Nucleus accumbens (tissue), 56 donors: Measurements from ENCODE around the gene PELO.

Experiments used
- DNase-seq, 56 donors: peaks; one replicate each; lab custom pipeline; 2025; lab: John Stamatoyannopoulos, UW

The PELO gene

DNA sequence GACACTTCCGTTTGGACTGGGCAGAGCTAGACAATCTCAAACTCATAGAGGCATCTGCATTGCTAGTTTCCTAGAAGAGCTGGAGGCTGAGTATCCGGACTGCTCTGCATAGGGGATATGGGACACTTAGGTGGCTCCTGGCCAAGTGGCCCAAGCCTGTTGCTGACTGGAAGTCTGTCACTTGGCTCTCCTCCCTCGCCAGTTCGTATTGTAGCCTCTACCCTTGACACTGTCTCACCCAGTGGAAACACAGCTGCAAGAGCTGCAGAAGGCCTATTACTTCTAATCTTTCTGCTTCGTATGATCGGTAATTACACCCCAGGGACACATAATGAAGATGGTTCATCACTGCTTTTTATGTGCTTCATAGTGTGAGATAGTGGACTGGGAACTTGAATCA is 34.7 kb downstream of the PELO start:
- peak in 4 of 56 donors; percentile 2 to 36 (median 6) for DNase-seq

GRCh38 chr5:52824827-52825226 is 37.1 kb downstream of the PELO start:
- no peak for DNase-seq

GRCh38 chr5:52825826-52826225 is 38.1 kb downstream of the PELO start:
- no peak for DNase-seq

DNA sequence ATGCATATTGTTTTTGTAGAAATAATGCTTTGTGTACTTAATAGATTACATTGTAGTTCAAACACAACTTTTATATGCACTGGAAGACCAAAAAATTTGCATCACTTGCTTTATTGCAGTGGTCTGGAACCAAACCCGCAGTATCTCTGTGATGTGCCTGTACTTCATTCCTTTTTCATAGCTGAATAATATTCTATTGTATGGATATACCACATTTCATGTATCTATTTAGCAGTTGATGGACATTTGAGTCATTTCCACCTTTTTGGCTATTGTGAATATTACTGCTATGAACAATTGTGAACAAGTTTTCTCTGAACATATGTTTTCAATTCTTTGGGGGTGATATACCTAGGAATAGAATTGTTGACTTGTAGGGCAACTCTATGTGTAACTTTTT is 40.1 kb downstream of the PELO start:
- DNase-seq = no peak

- DNase-seq = no peak
These were observed 41.9 kb downstream of the PELO start for GRCh38 chr5:52829664-52830063.

DNA sequence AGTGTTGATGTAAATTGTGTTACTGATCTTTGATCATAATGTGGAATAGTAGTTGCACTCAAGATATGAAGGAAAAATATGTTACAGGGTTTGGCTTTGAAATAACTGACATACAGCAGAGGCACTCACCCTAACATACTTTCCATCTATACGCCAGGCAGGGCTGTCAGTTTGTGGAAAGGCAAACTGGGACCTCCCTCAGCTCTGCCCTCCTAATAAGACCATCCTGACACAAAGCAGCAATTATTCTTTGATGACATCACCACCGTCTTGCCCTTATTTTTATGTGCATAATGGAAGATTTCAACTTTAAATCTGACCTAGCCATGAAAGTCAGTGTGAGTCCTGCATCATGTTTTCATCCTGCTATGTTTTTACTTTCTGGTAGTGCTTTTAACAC is 42.9 kb downstream of the PELO start:
- no peak for DNase-seq

GRCh38 chr5:52831786-52832511 is 44.2 kb downstream of the PELO start:
- no peak for DNase-seq

GRCh38 chr5:52834320-52834719 is 46.6 kb downstream of the PELO start:
- no peak for DNase-seq

DNA sequence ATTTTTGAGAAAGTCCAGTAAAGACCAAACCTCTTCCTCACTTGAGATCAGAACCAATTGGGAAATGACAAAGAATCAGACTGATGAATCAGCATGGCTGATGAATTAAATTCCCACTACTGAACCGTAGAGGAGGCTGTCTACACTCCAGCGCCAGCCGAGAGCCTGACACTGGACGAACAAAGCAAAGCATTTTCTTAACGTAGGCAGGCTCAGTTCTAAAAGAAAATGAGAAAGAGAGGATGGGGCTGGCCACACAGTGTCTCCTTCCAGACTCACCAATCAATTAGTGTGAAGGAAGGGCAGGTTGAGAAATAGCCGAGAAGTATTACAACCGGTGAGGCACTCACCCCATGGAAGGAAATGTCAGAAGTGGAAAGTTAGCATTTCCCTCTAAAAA is 49.4 kb downstream of the PELO start:
- peak in 20 of 56 donors; percentile 2 to 40 (median 8) for DNase-seq
